GM19238 (cell line): Measurements from ENCODE around the gene PEX6.
A peak's percentile ranks its signal among the peaks of the same experiment; 100 is the strongest.
"Not testable (repeated sequence)": the region's sequence is repeated elsewhere in the genome, so short reads cannot be mapped to it uniquely, and the experiment has no call there.

Source experiments
- DNase-seq: peaks from one replicate; pipeline ENCODE4 v3.0.0; 2011; ENCODE audit warnings: low spot score; ENCODE audit not compliant: insufficient read length

PEX6 gene

GRCh38 chr6:42966571-42966970 lies 12.4 kb downstream of the PEX6 start:
- DNase-seq = no peak

- no peak for DNase-seq
Measured at GRCh38 chr6:42963855-42964605, 15.0 kb downstream of the PEX6 start.

GRCh38 chr6:42963179-42963854 lies 15.7 kb downstream of the PEX6 start:
- DNase-seq = no peak

- DNase-seq = no peak
Measured at GRCh38 chr6:42962502-42963178, 16.3 kb downstream of the PEX6 start.

GRCh38 chr6:42962096-42962495 lies 16.9 kb downstream of the PEX6 start:
- no peak for DNase-seq

DNA sequence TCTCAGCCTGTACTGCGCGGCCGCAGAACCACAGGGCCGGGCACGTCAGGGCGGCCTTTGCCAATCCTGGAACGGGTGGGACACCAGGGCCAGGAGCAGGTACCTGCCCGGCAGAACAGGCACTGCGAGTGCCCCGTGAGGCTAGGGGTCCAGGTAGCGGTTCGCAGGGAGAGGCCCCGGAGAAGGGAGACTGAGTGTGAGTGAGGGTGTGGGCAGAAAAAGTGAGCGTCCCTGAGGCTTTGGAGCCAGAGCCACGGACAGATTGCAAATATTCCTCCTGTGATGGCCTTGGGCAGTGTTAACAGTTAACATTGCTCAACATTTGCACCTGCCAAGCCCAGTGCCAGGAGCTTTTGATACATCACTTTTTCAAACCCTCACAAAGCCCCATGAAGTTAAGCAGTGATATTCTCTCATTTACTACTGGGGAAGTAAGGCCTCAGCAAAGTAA lies 17.9 kb downstream of the PEX6 start:
- DNase-seq = no peak

DNA sequence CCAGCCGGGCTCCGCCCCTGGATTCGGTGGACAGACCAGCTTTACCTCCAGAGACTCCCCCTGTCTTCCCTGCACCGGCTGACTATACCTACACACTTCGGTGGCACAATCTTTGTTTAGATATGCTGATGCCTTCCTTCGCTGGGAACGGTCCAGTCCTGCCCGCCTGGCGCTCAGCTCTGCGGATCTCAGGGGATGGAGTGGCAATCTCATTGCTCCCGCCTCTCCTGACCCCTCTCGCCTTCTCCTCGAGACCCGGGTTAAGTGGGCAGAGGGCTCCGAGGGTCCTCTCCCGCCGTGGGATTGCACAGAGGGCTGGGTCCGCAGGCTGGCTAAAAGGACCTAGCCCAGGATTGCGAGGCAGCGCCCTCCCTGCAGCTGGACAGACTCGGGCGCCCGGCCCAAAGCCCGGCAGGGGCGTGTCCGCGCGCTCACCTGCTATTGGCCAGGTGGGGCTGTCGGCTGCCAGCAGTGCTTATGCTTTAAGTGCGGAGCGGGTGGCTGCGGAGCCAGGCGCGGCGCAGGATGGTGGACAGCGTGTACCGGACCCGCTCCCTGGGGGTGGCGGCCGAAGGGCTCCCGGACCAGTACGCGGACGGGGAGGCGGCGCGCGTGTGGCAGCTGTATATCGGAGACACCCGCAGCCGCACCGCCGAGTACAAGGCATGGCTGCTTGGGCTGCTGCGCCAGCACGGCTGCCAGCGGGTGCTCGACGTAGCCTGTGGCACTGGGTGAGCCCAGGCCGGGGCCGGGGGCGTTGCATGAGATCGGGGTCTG lies 18.6 kb downstream of the PEX6 start, which contains the start of gene GNMT:
TSS of gene GNMT (plus strand) at position 512 of the 777 bp plus-strand sequence. CDS start at position 526, 14 bp downstream.
- peak; percentile 32 for DNase-seq

- no peak for DNase-seq
Measured at GRCh38 chr6:42959917-42960242, 19.1 kb downstream of the PEX6 start.

DNA sequence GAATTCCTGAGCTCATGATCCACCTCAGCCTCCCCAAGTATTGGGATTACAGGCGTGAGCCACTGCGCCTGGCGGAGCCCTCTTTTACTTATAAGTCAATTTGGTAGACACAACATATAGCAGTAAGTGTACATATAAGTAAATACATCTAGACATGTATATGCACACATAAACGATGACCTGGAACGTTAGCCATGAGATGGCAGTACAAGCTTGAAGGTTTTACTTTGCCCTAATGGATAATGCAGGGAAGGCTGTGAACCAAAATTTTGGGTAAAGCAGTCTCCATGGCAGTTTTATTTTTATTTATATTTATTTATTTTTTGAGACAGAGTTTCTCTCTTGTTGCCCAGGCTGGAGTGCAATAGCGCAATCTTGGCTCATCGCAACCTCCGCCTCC lies 20.9 kb downstream of the PEX6 start:
- DNase-seq = no peak

DNA sequence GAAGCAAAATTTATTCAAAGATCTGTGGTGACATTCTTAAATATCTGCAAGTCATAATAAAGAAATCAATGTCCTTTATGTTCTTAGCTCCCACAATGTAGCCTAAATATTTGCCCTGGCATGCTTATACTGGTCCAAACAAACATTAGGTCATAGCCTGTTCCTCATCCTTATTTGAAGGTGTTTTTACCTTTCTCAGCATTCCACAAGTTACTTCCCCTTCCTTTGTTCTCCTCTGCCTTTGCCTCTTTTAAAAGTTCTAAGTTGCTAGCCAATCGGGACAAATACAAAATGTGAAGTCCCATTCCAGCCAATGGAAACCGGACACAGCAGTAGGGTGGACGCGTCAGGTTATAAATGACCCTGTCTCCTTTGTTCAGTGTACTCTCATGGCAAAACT lies 24.6 kb downstream of the PEX6 start:
- not testable (repeated sequence) for DNase-seq

- no peak for DNase-seq
Measured at GRCh38 chr6:42952389-42952788, 26.6 kb downstream of the PEX6 start.

- DNase-seq = no peak
Measured at GRCh38 chr6:42947950-42948349, 31.0 kb downstream of the PEX6 start.

DNA sequence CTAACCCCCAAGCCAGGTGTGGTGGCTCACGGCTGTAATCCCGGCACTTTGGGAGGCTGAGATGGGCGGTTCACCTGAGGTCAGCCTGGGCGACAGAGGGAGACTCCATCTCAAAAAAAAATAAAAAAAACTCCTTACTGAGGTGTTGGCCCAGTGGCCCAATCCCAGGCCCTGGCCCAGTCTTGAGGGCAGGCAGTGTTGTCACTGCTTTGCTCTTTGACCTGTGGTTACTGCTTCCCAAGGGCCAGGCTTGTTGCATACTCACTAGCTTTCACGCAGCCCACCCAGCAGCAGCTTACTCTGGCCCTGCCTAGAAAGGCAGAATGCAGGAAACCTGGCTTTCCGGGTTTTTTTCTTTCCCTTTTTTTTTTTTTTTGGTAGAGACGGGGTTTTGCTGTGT lies 36.5 kb downstream of the PEX6 start:
- DNase-seq = no peak

GRCh38 chr6:42941356-42941755 lies 37.6 kb downstream of the PEX6 start:
- DNase-seq = not testable (repeated sequence)

- DNase-seq = no peak
Measured at GRCh38 chr6:42940493-42941045, 38.4 kb downstream of the PEX6 start.

DNA sequence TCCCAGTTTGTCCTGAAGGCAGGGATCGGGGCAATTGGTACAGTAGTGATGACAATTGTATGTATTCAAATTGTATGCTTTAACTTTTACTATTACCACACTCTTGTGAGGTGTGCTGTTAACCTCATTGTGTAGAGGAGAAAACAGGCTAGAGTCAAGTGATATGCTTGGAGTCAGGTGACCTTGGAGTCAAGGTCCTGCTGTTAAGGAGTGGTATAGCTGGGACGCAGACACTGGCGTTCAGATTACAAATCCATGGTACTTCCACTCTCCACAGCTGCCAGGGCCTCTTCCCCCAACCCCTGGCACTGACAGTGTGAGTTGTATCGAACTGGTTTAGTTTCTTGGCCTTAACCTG lies 39.2 kb downstream of the PEX6 start:
- no peak for DNase-seq

- DNase-seq = no peak
Measured at GRCh38 chr6:42938987-42939809, 39.8 kb downstream of the PEX6 start.

DNA sequence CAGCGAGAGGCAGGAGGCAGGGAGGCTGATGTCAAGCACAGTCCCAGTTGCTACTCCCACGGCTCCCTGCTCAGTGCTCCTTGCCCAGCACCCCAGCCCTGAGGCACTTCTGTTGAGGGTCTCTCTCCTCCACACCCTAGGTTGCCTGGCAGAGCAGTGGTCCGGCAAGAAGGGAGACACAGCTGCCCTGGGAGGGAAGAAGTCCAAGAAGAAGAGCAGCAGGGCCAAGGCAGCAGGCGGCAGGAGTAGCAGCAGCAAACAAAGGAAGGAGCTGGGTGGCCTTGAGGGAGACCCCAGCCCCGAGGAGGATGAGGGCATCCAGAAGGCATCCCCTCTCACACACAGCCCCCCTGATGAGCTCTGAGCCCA lies 40.6 kb downstream of the PEX6 start:
- DNase-seq = no peak

DNA sequence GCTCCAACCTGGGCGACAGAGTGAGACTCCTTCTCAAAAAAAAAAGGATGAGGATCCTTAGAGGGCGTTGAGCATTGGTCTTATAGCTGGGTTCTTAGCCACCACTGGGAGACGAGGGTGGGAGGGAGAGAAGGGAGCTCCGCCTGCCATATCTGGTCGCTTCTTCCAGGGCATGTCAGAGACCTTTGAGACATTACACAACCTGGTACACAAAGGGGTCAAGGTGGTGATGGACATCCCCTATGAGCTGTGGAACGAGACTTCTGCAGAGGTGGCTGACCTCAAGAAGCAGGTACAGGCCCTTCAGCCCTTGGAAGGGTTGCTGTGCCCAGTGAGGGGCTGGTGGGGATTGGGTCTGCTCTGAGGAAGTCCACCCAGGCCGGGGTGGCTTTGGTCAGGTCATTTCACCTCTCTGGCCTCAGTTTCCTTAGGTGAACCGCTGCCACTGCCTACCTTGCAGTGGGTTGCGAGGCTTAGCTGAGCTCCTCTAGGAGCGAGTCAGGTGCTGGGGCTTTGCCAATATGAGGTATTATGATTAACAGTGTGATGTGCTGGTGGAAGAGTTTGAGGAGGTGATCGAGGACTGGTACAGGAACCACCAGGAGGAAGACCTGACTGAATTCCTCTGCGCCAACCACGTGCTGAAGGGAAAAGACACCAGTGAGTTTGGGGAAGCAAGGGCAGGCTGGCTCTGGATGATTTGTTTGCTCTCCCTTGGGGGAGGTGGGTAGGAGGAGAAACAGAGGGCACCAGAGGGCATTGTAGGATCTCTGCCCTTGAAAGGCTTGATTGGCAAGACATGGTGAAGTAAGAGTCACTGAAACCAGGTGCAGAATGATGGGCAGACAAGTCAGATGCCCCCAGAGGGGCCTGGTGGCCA lies 41.2 kb downstream of the PEX6 start:
- no peak for DNase-seq

GRCh38 chr6:42936398-42936797 lies 42.6 kb downstream of the PEX6 start:
- DNase-seq = no peak
